GM19455 (cell line): ENCODE results near the gene ADCY1.

Experiments used
- ATAC-seq: cut with Tn5 transposase; IDR thresholded peaks from one replicate; pipeline ENCODE4 v1.9.1; 2021; ENCODE audit not compliant: unreplicated experiment

The ADCY1 gene

DNA sequence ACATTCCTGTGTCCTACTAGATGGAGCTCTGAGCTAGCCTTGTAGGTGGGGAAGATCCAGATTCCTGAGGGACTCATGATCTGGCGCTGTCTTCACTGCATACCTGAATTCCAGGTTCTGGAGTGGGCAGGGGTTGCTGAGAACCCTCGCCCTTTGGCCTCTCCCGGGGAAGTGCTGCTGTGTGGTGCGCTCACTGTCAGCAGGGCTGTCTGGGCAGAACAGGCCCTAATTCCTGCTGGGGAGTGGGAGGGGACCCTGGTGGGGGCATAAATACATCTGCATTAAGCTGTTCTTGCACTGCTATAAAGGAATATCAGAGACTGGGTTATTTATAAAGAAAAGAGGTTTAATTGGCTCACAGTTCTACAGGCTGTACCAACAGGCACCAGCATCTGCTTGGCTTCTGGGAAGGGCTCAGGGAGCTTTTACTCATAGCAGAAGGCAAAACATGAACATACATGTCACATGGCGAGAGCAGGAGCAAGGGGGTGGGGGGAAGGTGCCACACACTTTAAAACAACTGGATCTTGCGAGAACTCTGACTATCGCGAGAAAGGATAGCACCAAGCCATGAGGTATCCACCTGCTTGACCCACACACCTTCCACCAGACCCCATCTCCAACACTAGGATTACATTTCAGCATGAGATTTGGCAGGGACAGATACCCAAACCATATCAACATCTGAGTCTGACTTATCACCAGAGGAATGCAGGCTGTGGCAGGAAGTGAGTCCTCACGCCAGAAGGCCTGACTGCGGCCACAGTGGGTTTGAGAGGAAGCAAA is 115.0 kb downstream of the ADCY1 start:
- no peak for ATAC-seq

DNA sequence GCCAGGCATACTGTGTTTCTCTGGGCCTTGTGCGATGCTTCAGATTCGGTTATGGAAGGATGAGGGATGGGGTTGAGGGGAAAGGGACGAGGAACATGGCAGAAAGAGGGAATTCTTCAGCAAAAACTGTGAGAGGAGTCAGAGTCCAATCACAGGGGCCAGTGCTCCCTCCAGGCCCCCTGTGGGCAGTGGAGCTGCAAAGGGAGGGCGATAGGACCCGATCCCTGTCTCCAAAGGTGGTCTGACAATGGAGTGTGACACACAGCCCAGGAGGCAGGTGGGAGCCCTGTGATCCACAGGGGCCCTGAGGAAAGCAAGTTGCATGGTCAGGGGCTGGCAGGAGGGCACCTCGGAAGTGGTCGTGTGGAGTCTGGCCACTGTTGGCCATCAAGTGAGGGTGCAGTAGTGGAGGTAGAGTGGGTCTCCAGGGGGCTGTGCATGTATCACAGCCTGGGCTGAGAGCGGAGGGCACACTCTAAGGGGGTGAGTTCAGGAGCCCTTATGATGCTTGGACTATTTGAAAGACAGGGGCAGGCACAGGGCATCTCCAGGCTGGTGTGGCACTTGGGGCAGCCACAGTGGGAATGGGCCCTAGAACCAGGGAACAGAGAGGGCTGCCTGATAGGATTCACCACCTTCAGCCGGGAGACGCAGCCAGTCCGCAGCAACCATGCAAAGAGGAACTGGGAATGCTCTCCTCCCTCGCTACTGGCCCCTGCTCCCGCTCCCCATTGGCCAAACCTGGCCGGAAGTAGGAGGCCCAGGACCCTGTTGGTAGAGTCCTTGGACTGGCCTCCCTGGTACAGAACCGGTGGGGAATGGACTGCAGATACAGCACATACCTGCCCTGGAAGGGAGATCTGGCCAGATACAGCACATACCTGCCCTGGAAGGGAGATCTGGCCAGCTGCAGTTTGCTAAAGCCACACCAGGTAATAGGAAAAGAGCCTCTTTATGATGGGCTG is 115.9 kb downstream of the ADCY1 start:
- no peak for ATAC-seq

DNA sequence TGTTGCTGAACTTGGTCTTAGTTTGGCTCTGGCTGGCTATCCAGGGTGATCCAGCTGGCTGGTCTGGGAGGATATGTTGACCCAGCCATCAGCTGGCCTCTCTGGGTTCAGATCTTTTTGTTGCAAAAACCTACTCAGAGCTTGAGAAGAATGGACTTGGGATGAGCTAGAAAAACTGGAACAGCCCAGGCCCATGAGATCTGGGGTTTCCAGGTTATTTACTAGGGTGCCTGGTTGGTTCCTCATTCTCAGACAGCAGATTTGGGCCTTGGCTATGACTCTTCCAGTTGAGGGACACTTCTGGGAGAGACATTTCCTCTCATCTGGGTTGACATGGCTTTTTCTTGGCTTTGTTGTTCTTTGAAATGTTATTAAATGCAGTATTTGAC is 116.6 kb downstream of the ADCY1 start:
- no peak for ATAC-seq

DNA sequence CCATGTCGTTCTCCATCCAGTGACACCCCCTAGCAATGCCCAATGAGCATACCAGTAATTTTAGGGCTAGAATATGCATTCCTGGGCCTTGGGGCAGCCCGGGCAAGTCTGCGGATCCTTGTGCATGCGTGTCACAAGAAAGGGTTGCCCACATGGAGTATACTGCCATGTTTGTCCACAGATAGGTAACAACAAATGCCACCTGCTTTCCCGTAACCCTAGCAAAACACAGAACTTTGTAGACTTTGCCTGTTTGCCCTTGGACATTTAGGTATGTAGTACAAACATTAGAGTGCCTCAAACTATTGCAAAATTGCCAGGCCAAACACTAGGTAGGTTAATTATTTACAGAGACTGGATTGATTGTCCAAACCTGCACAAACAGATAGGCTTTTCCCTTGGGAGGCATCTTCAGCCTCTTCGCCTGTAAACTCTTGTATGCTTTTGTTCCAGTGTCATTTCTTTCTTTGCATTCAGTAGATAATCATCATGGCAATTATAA is 117.0 kb downstream of the ADCY1 start:
- no peak for ATAC-seq

DNA sequence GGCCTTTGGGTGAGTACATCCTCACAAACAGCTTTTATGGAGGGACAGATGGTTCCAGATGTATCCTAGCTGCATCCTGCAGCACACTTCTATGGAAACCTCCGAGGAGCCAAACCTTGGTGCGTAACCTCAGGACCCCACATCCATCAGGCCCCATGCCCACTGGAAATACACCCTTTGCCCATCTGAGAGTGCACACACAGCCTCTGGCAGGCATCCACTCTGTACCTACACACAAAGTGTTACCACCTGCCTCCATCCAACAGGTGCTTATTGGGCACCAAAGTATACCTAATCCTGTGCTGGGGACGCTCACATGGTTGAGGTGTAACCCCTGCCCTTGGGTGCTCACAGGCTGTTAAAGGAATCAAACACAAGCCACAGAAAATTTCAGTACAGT is 117.9 kb downstream of the ADCY1 start:
- ATAC-seq = no peak

- ATAC-seq = no peak
Observed at GRCh38 chr7:45695249-45695995, 121.3 kb downstream of the ADCY1 start.

DNA sequence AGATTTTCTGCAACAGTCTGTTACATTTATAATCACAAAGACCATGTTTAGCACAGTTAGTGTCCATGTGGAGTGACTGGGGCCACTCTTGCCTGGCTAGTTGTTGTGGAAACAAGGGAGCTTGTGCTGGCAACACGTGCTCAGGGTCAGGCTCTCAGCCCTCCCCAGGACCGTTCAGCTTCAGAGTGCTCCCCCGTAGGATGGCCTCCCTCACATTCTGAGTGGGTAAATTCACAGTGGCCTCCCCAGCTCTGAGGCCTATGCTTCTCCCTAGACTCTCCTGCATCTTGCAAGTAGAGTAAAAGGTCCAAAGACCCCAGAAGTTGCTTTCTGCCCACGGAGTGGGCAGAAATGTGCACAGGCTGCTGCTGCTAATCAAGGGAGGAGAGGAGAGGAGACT is 122.3 kb downstream of the ADCY1 start:
- no peak for ATAC-seq

DNA sequence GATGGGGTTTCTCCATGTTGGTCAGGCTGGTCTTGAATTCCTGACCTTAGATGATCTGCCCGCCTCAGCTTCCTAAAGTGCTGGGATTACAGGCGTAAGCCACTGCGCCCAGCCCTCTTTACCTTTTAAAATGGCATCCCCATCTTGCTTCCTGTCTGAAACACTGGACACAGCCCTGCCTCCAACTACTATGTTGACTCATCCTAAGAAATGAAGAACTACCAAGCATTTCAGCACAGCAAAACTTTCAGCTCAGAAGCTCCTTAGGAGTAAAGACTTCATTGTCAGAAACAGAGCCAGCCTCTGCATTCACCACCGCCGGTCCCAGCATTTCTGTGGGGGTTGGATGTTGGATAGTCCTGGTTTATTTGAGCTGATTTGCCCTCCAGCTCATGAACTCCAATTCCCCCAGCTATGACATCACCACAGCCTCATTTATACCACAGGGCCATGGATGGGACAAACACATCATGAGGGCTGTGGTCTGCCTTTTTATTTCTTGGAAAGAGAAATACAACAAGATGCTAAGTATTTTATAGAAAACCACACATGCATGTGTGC is 123.5 kb downstream of the ADCY1 start:
- ATAC-seq = no peak

GRCh38 chr7:45698303-45699014 is 124.3 kb downstream of the ADCY1 start:
- ATAC-seq = no peak

- ATAC-seq = no peak
Observed at GRCh38 chr7:45699015-45699309, 124.8 kb downstream of the ADCY1 start.

DNA sequence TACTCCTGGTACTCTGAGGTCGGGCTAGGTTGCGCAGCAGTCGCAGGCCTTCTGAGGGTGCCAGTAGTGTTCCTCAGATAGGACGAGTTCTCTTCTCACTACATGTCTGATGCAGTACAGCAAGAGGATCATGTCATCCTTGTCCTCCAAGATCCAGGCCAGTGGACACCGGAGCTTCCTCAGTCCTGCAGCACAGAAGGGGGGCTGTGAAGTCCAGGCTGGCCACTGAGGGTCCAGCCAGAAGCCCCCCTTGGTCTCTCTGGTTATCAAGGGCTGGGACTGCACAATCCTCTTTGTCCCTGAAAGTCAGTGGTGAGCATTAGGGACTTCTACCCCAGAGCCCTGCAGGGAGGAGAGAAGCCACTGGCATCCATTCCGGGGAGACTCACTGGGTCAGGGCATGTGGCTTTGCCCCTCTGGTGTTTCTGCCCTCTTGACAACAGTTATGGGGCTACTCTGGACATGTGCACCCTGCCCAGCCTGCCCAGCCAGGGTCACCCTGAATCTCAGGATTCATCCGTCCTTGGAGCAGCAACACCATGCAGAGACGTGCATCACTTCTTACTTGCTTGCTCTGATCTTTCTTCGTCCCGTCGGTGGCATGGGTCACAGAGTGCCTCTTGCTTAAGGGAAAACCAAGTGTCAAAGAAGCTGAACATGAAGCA is 125.7 kb downstream of the ADCY1 start:
- no peak for ATAC-seq

- no peak for ATAC-seq
Observed at GRCh38 chr7:45700556-45700955, 126.4 kb downstream of the ADCY1 start.

GRCh38 chr7:45701701-45702510 is 127.7 kb downstream of the ADCY1 start:
- no peak for ATAC-seq

DNA sequence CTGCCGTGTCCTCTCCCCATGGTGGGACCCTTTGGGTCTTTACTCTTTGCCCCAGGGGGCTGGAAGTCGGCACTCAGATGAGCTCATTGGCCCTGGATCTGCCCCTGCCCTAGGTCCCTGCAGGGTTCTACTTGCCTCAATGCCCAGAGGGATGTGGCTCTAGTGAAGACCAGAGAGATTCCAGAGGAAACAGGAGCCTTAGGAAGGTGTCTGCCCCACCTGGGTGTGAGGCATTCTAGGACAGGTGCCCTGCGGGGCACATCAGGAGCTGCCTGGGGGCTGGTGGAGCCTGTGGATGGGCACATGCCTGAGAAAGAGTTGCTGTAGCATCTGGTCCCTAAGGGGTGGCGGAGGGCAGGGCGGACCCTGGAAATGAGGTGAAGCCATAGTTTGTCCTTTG is 128.6 kb downstream of the ADCY1 start:
- no peak for ATAC-seq

- ATAC-seq = no peak
Observed at GRCh38 chr7:45703373-45703821, 129.2 kb downstream of the ADCY1 start.

- ATAC-seq = no peak
Observed at GRCh38 chr7:45703911-45704682, 129.9 kb downstream of the ADCY1 start.

GRCh38 chr7:45704683-45705016 is 130.5 kb downstream of the ADCY1 start:
- ATAC-seq = no peak
